Left renal pelvis (tissue), 4 donors: Measurements from ENCODE around the gene PORCN. TPM values are rescaled to one million over a fixed set of nuclear protein-coding genes. Genes with fewer than 3 reads are reported as not detected.
A peak's percentile ranks its signal among the peaks of the same experiment; 100 is the strongest.

Experiments used
- DNase-seq, 4 donors: peaks; one replicate each; pipeline ENCODE4 v3.0.0-alpha.2; 2013; ENCODE audit warnings: low read depth in 4 of 4, low spot score in 3 of 4
- polyA plus RNA-seq, 4 donors: library from polyadenylated mRNA; unstranded; fragments of 120-200 nt; gene quantifications; one replicate each; pipeline ENCODE4 v1.2.1, GENCODE V29; 2013; ENCODE audit not compliant: insufficient read length in 4 of 4

PORCN gene
- polyA plus RNA-seq = 1 to 10 TPM; 7.1 to 9.8 (median 8.4) TPM

DNA sequence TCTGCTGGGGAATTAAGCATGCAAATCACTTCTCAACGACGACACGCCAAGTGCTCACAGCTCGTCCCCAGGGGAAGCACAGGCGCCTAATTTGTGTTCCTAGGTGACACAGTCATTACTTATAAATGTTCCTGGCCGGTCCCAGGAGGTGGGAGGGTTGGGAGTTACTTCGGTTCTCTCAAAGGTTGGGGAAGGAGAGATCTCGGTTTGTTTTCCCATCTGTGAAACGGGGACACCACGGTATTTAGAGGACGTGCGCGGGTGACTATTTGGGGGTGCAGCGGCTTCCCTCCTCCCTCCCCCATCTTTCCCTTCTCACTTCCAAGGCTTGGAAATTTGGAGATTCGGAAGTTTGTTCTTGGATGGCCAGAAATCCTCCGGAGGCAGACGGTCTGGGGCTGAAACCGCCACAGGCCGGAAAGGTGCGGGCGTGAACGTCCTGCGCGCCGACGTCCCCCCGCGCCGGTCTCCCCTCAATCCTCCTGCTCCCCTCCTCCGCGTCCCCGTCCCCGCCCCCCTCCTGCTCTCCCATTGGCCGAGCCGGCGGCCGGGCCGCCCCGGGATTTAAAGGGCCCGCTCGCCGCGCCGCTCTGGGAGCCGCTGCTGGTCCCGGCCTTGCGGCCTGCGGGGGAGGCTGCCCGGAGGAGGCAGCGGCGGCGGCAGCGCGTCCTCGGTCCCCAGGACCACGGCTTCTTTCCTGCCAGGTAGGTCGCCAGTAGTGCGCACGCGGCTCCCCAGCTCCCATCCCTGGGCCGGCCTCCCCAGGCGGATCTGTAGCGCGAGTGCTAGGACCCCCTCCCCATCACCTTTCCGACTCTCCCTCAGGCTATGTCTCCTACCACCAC lies at the start of gene PORCN:
TSS of gene PORCN (plus strand) at position 593 of the 845 bp plus-strand sequence. CDS start 829 bp downstream, outside the sequence.
- DNase-seq = no peak

DNA sequence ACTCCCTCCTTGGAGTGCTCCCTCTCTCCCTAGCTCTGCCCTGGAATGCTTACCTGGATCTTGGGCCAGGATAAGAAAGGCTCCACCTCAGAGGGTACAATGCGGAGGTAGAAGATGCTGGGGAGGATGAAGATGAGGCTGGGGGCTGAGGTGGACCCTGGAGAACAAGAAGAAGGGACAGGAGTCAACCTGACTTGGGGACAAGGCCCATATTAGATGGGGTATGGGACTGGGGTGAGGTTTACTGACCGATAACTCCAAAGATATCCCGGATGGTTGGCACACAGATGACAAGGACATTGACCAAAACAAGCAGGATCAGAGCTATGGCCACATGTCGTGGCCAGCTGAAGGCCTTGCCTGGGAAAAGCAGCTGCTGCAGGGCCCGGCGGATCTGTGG lies 49.3 kb upstream of the PORCN start:
- DNase-seq = no peak

DNA sequence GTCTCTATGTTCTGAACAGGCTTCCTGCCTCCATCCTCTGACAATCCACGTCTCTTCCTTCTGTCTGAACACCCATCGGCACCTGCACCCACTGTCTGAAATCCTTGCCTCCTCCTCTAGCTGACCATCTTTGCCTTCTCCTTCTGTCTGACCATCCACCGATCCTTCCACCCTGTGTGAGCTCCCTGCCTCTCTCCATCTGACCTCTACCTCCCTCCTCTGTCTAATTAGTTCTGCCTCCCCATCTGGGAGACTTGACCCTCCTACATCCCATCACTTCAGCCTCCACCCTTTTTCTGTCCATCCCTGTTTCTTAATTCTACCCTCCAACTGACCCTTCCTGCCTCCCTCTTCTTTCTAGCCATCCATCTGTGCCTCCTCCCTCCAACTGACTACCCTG lies 48.8 kb upstream of the PORCN start:
- no peak for DNase-seq

DNA sequence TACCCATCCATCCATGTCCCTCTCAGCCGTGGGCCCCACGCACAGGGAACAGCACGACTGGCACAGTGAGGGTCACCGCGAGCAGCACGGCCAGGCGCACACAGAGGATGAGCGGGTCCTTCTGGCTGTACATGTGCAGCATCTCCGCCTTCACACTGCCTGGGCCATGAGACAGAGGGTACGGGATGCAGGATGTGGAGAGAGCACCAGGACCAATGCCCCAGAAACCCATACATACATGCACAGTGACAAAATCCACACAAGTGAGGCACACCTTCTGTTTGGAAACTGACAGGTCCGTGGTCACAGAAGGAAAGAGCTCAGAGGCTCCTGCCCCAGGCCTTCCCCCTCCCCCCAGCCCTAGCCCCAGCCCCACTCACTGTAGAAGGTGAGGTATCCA lies 48.2 kb upstream of the PORCN start:
- DNase-seq = no peak

DNA sequence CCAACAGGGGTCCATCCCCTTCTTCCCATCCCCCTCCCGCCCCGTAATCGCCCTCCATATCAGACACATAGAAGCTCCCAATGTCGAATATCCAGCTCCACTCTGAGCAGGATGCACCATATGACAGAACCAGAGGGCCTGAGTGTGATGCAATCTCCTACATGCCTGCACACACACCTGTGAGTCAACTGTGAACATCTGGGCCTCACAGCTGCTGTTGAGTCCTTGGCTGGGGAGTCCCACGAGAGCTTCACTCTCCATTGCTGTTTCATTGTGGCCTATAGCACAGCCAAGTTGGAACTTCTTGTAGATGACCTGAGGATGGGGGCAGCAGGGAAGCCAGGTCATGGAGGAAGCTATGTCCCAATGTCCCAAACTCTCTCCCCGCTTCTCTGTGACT lies 47.0 kb upstream of the PORCN start:
- DNase-seq = no peak

DNA sequence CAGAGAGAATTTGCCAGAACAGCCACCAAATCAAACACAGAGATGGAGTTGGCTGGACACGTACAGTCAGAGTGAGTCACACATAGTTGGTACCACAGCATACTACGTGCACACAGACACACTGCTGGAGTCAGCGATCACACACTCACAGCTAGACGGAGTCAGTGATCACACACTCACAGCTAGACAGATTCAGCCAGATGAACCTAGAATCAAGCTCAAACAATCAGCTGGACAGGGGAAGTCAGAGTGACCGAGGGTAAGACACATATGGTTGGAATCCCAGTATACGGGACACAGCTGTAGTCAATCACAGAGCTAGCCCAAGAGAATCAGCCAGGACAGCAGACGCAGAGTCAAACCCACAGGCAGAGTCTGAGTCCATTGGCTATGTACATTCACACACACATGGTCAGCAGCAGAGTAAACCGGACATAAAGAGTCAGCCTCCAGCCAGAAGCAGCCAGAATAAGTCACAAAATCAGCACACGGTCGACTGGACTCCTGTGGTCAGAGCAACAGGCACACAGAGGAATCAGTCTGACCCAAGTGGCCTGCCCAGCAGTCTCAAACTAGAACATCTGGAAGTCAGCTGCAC lies 43.4 kb upstream of the PORCN start:
- DNase-seq = peak in 1 of 4 donors; percentile 15

DNA sequence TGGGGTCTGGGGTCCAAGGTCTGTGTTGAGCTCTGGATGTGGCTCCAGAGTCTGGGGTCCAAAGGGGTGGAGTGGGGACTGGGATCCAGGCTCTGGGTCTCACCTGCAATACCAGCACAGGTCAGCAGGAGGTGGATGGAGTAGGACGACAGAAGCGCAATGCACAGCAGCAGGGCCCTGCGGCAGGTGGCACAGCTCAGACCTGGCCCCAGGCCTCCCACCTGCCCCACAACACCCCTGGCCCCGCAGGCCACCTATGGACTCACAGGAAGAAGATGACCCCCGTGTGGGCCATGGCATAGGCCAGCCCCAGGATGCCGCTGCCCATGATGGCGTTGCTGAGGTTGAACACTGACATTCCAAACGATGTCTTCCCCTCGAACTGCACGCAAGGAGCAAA lies 42.1 kb upstream of the PORCN start:
- DNase-seq = no peak

DNA sequence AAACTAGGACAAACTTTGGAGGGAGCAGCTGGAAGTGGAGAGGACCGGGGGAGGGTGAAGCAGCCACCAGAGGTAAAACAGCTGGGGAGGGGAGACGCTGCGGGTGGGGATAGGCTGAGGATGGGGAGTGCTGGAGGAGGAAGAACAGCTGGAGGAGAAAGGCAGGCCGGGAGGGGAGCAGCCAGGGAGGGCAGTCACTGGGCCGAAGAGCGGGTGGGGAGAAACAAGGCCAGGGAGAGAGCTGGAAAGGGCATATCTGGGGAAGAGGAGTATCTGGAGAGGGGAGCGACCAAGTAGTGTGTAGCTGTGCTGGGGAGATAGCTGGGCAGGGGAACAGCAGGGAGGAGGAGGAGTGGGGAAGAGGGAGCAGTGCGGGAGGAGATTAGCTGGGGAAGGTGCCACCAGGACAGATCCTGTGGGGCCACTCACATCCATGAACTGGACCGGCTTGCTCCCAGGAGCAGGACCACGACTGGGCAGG lies 41.5 kb upstream of the PORCN start:
- DNase-seq = no peak

DNA sequence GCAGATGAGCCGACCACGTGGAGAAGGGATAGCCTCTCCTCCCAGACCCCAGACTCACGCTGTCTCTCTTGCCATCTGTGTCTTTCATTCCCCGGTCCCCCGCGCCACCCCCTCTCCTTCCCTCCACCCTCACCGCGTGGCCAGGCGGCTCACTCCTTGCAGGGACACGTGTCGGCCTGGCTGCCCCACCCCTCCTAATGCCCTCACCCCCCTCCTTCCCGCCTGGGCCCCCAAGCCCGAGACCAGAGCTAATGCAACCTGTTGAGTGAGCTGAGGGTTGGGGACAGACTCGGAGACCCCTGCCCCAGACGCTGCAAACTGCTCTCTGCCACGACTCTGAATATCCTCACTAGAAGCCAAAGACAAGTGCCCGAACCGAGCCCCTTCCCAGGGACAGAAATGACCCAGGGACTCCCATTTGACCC lies 40.5 kb upstream of the PORCN start:
- DNase-seq = no peak

DNA sequence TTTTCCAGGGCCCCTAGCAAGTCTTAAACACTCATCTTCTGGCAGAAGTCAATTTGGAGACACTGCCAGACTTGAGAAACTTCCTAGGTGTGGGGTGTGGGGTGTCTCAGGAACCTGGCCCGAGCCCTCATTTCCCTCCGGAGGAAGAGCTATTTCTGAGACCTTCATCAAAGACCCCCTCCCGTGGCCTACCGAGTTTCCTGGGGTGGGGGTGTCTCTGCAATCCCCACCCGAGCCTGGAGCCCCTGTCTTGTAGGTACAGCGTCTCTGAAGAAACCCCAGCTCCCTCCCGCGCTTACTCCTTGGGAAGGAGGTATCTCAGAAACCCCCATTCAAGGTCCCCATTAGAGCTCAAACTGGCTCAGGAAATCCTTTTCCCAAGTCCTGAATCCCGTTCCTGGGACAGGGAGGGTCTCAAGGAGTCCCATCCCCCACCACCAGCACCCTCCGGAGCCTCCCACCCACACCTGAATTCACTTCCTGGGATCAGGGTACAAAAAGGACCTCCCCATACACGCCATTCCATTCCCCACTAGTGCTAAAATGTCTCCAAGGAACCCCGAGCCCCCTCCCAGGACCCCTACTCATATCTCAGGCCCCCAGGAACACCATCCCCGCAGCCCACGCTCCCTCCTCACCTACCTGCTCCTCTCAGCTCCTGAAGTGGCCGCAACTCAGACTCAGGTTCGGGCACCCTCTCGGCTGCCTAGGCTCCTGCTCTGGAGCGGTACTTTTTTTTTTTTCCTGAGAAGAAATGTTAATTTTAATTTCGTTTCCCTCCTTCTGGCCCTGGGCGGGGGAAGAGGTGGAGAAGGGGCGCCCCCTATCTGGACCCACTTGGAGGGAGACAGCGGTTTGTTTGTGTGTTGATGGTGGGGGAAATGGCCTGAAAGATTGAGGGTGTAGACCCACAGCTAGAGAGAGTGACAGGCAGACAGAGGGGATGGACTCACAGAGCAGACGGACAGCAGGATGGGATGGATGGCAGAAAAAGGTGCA lies 39.8 kb upstream of the PORCN start:
- DNase-seq = no peak

DNA sequence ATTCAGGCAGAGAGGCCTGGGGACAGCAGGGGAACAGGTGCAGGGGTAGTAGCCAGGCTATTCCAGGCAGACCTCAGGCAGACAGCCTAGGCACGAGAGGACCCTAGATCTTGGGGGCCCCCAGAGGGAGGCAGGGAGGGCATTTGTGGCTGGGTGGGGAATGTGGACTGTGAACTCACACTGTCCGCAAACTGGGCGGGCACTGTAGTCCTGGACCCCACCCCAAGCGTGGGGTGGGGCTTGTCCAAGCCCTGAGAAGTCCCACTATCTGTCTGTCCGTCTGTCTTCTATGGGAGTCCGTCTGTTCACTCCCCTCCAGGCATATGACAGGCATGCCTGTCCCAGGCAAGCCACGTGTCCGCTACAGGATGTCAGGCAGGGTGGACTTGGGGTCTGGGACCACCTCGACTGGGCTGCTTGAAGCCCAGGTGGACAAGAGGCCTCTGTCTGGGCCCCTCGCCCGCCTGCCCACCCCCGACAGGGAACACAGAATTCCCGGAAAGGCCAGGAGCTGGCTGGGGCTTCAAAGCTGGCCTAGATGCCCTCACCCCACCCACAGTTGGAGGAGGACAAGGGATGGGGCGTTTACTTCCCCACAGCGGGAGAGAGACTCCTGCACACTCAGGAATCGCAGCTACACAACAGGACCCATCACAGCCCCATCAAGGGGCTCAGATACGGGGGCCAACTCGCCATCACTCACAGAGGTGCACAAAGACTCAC lies 38.5 kb upstream of the PORCN start, which contains the start of gene SLC38A5:
TSS of gene SLC38A5 (minus strand) at position 151 of the 723 bp plus-strand sequence. CDS start 2,336 bp downstream, outside the sequence.
- no peak for DNase-seq

DNA sequence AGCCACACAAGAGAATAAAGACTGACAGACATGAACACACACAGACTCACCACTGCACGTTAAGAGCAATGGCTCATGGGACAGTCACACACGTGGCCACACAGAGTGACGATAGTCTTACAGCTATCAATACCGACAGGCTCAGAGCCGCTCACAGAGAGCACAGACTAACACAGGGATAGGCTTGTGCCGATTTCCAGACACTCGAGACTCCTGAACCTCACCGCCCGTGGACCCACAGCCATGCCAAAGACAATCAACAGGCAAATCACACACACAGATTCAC lies 38.0 kb upstream of the PORCN start:
- DNase-seq = no peak

DNA sequence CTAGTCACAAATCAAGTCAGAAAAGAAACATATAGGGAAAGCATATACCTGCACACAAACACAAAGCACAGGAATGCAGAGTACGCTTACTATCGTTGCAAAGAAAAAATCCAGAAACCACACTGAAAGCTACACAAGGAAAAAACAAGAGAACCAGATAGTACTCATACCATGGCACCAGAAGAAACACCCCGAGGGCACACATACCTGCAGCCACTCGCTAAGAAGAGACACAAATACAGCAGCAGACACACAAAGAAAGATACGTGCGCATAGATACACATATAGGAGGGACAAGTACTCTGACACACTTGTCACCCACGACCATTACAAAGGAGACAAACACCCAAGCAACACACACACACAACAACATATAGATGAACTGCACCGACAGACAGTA lies 37.3 kb upstream of the PORCN start:
- no peak for DNase-seq

DNA sequence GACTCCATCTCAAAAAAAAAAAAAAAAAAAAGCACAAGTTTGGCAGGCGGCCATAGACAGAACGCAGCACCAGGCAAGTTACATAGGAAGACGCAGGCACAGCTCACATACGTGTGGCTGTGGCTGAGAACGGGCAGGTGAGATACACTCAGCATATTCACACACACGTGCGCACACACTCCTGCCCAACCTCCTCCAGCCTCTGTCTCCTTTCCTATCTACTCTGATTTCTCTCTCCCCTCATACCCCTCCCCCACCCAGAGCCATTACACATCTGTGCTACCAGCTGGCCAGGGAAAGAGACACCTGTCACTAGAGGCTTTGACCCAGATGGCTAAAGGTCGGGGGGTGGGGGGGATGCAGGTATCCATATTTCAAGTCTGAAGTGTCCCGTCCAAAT lies 36.6 kb upstream of the PORCN start:
- no peak for DNase-seq

DNA sequence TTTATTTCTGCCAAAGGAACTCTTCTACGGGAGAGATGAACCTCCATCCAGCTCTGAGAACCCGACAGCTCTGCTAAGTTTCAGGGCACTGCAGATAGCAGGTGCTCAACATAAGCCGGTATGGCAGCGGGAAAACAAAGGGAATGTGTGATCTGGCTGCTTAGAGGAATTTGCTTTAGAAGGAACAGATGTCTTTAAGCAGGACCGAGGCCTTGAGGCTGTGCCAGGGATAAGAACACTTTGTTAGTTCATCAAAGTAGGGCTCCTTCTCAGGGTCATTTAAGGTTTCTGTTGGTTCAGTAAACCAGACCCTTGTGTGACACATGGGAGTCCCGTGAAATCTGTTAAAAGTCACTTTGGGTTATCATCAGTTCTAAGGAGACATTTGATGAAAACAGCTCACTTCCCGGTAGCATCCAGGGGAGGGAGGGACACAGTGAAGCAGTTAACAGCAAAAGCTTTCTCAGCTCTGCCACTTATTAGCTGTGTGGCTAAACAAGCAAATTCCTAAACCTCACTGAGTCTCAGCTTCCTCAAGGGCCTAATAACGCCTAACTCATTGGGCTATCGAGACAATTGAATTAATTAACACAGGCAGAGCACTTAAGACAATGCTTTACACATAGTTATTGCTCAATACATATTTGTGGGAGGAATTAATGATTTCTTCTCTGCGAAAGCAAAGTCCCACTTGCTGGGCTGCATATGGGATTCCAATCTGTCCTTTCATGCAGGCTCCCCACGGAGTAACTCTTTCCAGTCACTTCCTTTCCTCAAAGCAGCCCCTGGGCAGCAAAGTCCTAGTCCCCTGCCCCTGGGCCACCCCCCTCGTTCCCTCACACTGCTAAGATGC lies 35.7 kb upstream of the PORCN start:
- DNase-seq = no peak

DNA sequence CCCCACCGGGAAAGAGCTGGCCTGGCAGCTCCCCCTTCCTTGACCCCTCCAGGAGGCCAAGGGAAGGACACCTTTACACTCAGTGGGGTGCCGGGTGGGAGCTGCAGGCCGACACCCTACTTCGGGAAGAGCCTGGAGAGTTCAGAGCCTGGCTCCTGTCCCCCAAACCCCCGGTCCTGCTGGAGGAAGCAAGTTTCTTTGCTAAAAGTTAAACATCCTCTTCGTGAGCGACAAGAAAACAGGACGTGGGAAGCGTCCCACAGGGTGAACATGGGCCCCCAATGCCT lies 35.1 kb upstream of the PORCN start:
- no peak for DNase-seq

DNA sequence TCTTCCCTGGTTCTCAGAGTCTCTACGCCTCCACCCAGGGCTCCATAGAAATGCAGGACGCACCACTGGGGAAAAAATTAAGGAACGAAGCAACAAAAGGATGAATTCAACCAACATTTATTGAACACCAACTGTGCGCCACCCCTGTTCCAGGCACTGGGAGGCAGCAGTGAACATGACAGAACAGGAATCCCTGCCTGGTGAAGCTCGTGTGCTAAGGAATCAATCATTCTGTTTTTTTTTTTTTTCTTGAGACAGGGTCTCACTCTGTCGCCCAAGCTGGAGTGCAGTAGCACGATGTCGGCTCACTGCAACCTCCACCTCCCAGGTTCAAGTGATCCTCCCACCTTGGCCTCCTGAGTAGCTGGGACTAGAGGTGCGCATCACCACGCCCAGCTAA lies 34.7 kb upstream of the PORCN start:
- DNase-seq = no peak

DNA sequence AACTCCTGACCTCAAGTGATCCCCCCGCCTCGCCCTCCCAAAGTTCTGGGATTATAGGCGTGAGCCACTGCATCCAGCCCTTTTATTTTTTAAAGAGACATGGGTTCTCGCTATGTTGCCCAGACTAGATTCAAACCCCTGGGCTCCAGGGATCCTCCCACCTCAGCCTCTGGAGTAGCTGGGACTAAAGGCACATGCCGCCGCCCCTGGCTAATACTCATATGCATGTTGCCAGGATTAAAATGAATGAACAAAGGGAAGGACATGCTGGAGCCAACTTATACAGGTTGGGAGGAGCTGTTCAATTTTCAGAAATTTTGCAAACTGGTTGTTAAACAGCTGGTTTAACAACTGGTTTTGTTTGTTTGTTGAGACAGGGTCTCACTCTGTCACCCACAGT lies 34.2 kb upstream of the PORCN start:
- no peak for DNase-seq

DNA sequence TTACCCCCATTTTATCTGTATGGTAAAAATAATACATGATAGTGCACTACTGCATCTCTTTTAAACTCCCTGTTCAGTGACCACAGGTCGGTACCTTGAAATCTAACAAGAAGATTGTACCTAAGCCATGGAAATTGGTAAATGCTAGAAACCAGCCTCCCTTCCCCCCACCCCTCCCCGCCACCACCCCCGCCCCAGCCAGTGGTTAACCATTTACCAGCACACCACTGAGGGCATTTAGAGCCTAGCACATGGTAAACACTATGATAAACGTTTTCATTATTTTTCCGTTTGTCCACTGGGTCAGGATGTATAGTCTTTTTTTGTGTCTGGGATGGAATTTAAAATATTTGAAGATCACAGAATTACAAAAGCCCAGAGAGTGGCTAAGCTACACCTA lies 33.5 kb upstream of the PORCN start:
- no peak for DNase-seq
